ENCODE data around the gene ITM2C.

Gene ITM2C

GRCh38 chr2:230903231-230904150 is 38.7 kb downstream of the ITM2C start:
- Histone ChIP-seq H3F3A (ENCODE audit: insufficient read depth) (no peaks in the 10 kb centered on the region), H3K9me3 (ENCODE audit: insufficient read depth, low read length) (no peaks in the 10 kb centered on the region), H3K27me3 (ENCODE audit: low read length) (no peaks in the 10 kb centered on the region), H3K79me2 (ENCODE audit: insufficient read depth, low read length) (no peaks in the 10 kb centered on the region), H3K27ac (ENCODE audit: low read depth, low read length) (no peak overlapping the region), H3K9ac (ENCODE audit: low read length) (no peak overlapping the region), H3K4me2 (ENCODE audit: low read depth, low read length, poor library complexity, severe bottlenecking) (no peak overlapping the region), H2AFZ (ENCODE audit: low read depth, low read length, severe bottlenecking) (no peak overlapping the region), H3K9me2 (replicated peaks; ENCODE audit: insufficient read depth, low read length) (no peaks in the 10 kb centered on the region), H4K20me1 (ENCODE audit: low read depth, low read length) (no peaks in the 10 kb centered on the region), H3K36me3 (ENCODE audit: low read length) (no peaks in the 10 kb centered on the region), H3K4me3 (ENCODE audit: insufficient read depth, low read length, poor library complexity, severe bottlenecking) (no peak overlapping the region)
- TF ChIP-seq CTCF (IDR thresholded peaks at IDR 0.05; ENCODE audit: insufficient read depth, low read length, poor library complexity, severe bottlenecking) (no peak), EZH2phosphoT487 (conservative IDR thresholded peaks at IDR 0.05; ENCODE audit: low read length) (no peak)

GRCh38 chr2:230904856-230905447 is 40.2 kb downstream of the ITM2C start:
- Histone ChIP-seq H3K9me3 (ENCODE audit: insufficient read depth, low read length) (no peaks in the 10 kb centered on the region), H3K79me2 (ENCODE audit: insufficient read depth, low read length) (no peaks in the 10 kb centered on the region), H3K9ac (ENCODE audit: low read length) (no peak overlapping the region), H2AFZ (ENCODE audit: low read depth, low read length, severe bottlenecking) (no peak overlapping the region), H3K27me3 (ENCODE audit: low read length) (no peaks in the 10 kb centered on the region), H3K9me2 (replicated peaks; ENCODE audit: insufficient read depth, low read length) (no peaks in the 10 kb centered on the region), H3K27ac (ENCODE audit: low read depth, low read length) (no peak overlapping the region), H3K36me3 (ENCODE audit: low read length) (no peaks in the 10 kb centered on the region), H4K20me1 (ENCODE audit: low read depth, low read length) (no peaks in the 10 kb centered on the region), H3F3A (ENCODE audit: insufficient read depth) (no peaks in the 10 kb centered on the region), H3K4me3 (ENCODE audit: insufficient read depth, low read length, poor library complexity, severe bottlenecking) (no peak overlapping the region), H3K4me2 (ENCODE audit: low read depth, low read length, poor library complexity, severe bottlenecking) (no peak overlapping the region)
- no peak for TF ChIP-seq CTCF (IDR thresholded peaks at IDR 0.05; ENCODE audit: insufficient read depth, low read length, poor library complexity, severe bottlenecking)
- TF ChIP-seq EZH2phosphoT487 (conservative IDR thresholded peaks at IDR 0.05; ENCODE audit: low read length), result no peak

- H3F3A ChIP-seq (ENCODE audit: insufficient read depth), result no peaks in the 10 kb centered on the region
- H3K4me2 ChIP-seq (ENCODE audit: low read depth, low read length, poor library complexity, severe bottlenecking), result no peak overlapping the region
- H3K9me3 ChIP-seq (ENCODE audit: insufficient read depth, low read length), result no peaks in the 10 kb centered on the region
- H3K27me3 ChIP-seq (ENCODE audit: low read length), result no peaks in the 10 kb centered on the region
- H3K9me2 ChIP-seq (replicated peaks; ENCODE audit: insufficient read depth, low read length), result no peaks in the 10 kb centered on the region
- no peak overlapping the region for H2AFZ ChIP-seq (ENCODE audit: low read depth, low read length, severe bottlenecking)
- no peaks in the 10 kb centered on the region for H4K20me1 ChIP-seq (ENCODE audit: low read depth, low read length)
- no peaks in the 10 kb centered on the region for H3K36me3 ChIP-seq (ENCODE audit: low read length)
- H3K4me3 ChIP-seq (ENCODE audit: insufficient read depth, low read length, poor library complexity, severe bottlenecking), result no peak overlapping the region
- H3K79me2 ChIP-seq (ENCODE audit: insufficient read depth, low read length), result no peaks in the 10 kb centered on the region
- no peak for TF ChIP-seq CTCF (IDR thresholded peaks at IDR 0.05; ENCODE audit: insufficient read depth, low read length, poor library complexity, severe bottlenecking)
- TF ChIP-seq EZH2phosphoT487 (conservative IDR thresholded peaks at IDR 0.05; ENCODE audit: low read length), result no peak
- no peak overlapping the region for H3K27ac ChIP-seq (ENCODE audit: low read depth, low read length)
- no peak overlapping the region for H3K9ac ChIP-seq (ENCODE audit: low read length)
Measured at GRCh38 chr2:230905448-230906421, 41.0 kb downstream of the ITM2C start.
